Activated CD8-positive, alpha-beta memory T cell treated with anti-CD3 and anti-CD28 coated beads, Interleukin-2, amount 10 ng/mL, durations not matched to agents 7 days and 5 days (primary cell): ENCODE data around the gene MPDU1. TPM values are rescaled to one million over a fixed set of nuclear protein-coding genes. Genes with fewer than 3 reads are reported as not detected.

Source experiments
- ATAC-seq: fragments of 150-1000 bp; cut with Tn5 transposase; one replicate; pipeline ENCODE4 v1.10.0; 2021; ENCODE audit warnings: moderate library complexity
- CTCF ChIA-PET: fragments of 350-600 bp; sonication (Branson Sonifier 250); formaldehyde crosslinking; loops from one replicate; lab custom pipeline; 2021; ENCODE audit warnings: antibody characterized with exemption; lab: Charles Lee
- DNase-seq: peaks from one replicate; pipeline ENCODE4 v3.0.0-alpha.2; 2020
- H3K27ac Mint-ChIP-seq: one replicate; pipeline ENCODE4 v1.8.0; 2021; ENCODE audit warnings: mild to moderate bottlenecking, mixed read lengths
- H3K27me3 Mint-ChIP-seq: one replicate; pipeline ENCODE4 v1.8.0; 2021; ENCODE audit warnings: mixed read lengths
- H3K36me3 Mint-ChIP-seq: one replicate; pipeline ENCODE4 v1.8.0; 2021; ENCODE audit warnings: mild to moderate bottlenecking, mixed read lengths
- H3K4me1 Mint-ChIP-seq: one replicate; pipeline ENCODE4 v1.8.0; 2021; ENCODE audit warnings: mixed read lengths
- H3K4me3 Mint-ChIP-seq: one replicate; pipeline ENCODE4 v1.8.0; 2021; ENCODE audit warnings: mild to moderate bottlenecking, moderate library complexity, mixed read lengths
- H3K9me3 Mint-ChIP-seq: one replicate; pipeline ENCODE4 v1.8.0; 2022; ENCODE audit warnings: low read depth, mixed read lengths
- total RNA-seq, 2 experiments: library from RNA; stranded (reverse); gene quantifications; one replicate each; pipeline ENCODE4 v1.2.3, GENCODE V29; 2021

The MPDU1 gene
- total RNA-seq, 2 experiments from 2014 or later = 57.6 to 76.9 TPM

- peaks cover 64% of the 10 kb centered on the region for H3K36me3 Mint-ChIP-seq
Measured at GRCh38 chr17:7579001-7579833, 4.4 kb upstream of the MPDU1 start, which contains the start of gene CD68. CD68 (plus strand) TSS chr17:7579638; CDS start chr17:7579678, 40 bp downstream.

GRCh38 chr17:7579834-7580603, 3.6 kb upstream of the MPDU1 start:
- H3K4me3 Mint-ChIP-seq = peak overlapping the region; percentile 71
- peaks cover 61% of the 10 kb centered on the region for H3K36me3 Mint-ChIP-seq

More at GRCh38 chr17:7579001-7579833, 4.4 kb upstream of the MPDU1 start, which contains the start of gene CD68:
- peak within 1 kb of the TSS; percentile 92 for H3K27ac Mint-ChIP-seq
- ATAC-seq = peak; percentile 52
- peaks cover 87% of the 10 kb centered on the region for H3K4me1 Mint-ChIP-seq
- DNase-seq = peak; percentile 87
- H3K9me3 Mint-ChIP-seq = no peaks in the 10 kb centered on the region
- CTCF ChIA-PET = interaction anchor here (0.8 to 2.1 kb wide), 8 partner anchors 10 to 283 kb away, joined by 3 to 9 read pairs (median 3); partner anchors contain the start of genes SENP3, SOX15 and TP53
- H3K27me3 Mint-ChIP-seq = no peaks in the 10 kb centered on the region
- peak within 1 kb of the TSS; percentile 71 for H3K4me3 Mint-ChIP-seq

DNA sequence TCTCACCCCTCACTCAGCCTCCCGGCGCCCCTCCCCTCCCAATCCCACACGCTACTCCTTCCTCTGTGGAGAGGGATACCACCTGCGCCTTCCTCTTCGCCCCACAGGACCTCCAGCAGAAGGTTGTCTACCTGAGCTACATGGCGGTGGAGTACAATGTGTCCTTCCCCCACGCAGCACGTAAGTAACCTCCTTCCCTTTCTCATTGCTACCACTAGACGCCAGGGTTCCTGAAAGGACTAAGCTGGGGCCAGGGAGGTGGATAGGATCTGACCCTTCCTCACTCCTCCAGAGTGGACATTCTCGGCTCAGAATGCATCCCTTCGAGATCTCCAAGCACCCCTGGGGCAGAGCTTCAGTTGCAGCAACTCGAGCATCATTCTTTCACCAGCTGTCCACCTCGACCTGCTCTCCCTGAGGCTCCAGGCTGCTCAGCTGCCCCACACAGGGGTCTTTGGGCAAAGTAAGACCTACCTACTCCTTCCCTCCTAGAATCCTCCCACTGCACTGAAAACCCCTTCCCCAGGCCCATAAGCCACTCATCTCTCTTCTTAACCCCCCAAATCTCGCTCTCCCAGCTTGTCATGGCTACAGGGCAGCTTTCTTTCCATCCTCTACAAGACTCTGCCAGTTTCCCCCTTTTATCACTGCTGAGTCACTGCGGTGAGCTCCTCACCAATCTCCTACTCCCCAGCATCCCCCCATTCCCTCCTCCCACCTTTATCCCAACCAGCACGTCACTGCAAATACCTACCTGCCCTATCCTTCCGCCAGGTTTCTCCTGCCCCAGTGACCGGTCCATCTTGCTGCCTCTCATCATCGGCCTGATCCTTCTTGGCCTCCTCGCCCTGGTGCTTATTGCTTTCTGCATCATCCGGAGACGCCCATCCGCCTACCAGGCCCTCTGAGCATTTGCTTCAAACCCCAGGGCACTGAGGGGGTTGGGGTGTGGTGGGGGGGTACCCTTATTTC, 2.8 kb upstream of the MPDU1 start:
- peak overlapping the region; percentile 92 for H3K27ac Mint-ChIP-seq
- no peaks in the 10 kb centered on the region for H3K27me3 Mint-ChIP-seq
- H3K4me3 Mint-ChIP-seq = peak overlapping the region; percentile 27
- CTCF ChIA-PET = interaction anchor here (0.9 to 1.4 kb wide), 4 partner anchors 8 to 107 kb away, joined by 3 to 9 read pairs (median 4); partner anchors contain the start of genes SENP3 and TP53
- ATAC-seq = no peak
- H3K9me3 Mint-ChIP-seq = no peaks in the 10 kb centered on the region
- H3K4me1 Mint-ChIP-seq = peaks cover 83% of the 10 kb centered on the region
- H3K36me3 Mint-ChIP-seq = peaks cover 52% of the 10 kb centered on the region
- no peak for DNase-seq

More at GRCh38 chr17:7579834-7580603, 3.6 kb upstream of the MPDU1 start:
- peaks cover 84% of the 10 kb centered on the region for H3K4me1 Mint-ChIP-seq
- DNase-seq = peak; percentile 69
- peak overlapping the region; percentile 92 for H3K27ac Mint-ChIP-seq
- no peak for ATAC-seq
- CTCF ChIA-PET = interaction anchor here (0.8 to 2.1 kb wide), 10 partner anchors 9 to 284 kb away, joined by 3 to 9 read pairs (median 4); partner anchors contain the start of genes SENP3, SOX15 and TP53
- H3K27me3 Mint-ChIP-seq = no peaks in the 10 kb centered on the region
- H3K9me3 Mint-ChIP-seq = no peaks in the 10 kb centered on the region

DNA sequence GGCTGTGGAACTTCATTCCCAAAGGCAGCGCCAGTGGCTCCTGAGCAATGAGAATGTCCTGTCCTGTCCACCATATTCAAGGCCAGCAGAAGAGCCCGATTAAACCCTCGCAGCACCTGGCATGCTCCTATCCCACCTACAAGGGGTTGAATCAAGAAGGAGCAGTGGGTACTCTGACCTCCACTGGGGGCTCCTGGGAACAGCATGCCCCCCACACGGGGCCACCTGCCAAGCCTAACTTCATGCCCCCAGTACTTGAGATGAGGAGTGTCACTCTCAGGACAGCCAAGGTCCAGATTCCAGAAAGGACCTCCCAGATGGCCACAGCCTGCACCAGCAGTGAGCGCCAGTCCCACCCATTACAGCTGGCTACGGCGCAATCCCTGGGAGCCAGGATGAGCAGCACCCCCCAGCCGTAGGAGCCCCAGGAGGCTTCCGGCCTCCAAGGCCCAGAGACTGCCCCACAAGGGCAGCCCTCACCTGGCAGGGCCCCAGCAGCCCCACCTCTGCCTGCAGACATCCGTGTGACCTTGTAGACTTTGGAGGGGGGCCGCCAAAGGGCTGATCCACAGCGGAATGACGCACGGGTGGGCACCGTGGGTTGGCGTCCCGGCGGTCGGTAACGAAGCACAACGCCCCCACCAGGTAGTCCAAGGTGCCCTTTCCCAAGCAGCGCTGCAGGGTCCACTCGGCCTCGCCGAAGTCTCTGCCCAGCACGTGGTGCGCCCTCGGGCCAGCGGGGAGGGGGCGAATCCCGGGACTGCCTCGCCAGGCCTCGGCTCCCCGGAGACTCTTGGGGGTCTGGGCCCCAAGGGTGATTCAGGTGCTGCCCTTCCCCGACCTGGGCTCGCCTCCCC, 1.0 kb upstream of the MPDU1 start:
- CTCF ChIA-PET = interaction anchor here (1.0 to 9.7 kb wide), 4 partner anchors 7 to 104 kb away, joined by 3 to 81 read pairs (median 22); partner anchors contain the start of genes SENP3, TP53 and WRAP53
- ATAC-seq (no peak), DNase-seq (no peak)
- Mint-ChIP-seq H3K4me3 (peak overlapping the region; percentile 84), H3K4me1 (peaks cover 70% of the 10 kb centered on the region), H3K36me3 (peaks cover 40% of the 10 kb centered on the region), H3K27ac (peak overlapping the region; percentile 99), H3K27me3 (no peaks in the 10 kb centered on the region), H3K9me3 (no peaks in the 10 kb centered on the region)

GRCh38 chr17:7586673-7587419, 3.2 kb downstream of the MPDU1 start:
- DNase-seq = no peak
- CTCF ChIA-PET = interaction anchor here (1.0 to 9.7 kb wide), 3 partner anchors 26 to 100 kb away, joined by 3 to 81 read pairs (median 6); partner anchors contain the start of genes FXR2, TP53 and WRAP53
- no peak overlapping the region for H3K4me3 Mint-ChIP-seq
- no peak overlapping the region for H3K27ac Mint-ChIP-seq
- no peaks in the 10 kb centered on the region for H3K27me3 Mint-ChIP-seq
- H3K9me3 Mint-ChIP-seq = no peaks in the 10 kb centered on the region
- H3K36me3 Mint-ChIP-seq = peaks cover 24% of the 10 kb centered on the region
- peaks cover 31% of the 10 kb centered on the region for H3K4me1 Mint-ChIP-seq
- no peak for ATAC-seq

- Mint-ChIP-seq H3K4me1 (peaks cover 24% of the 10 kb centered on the region), H3K4me3 (no peak overlapping the region), H3K9me3 (no peaks in the 10 kb centered on the region), H3K27me3 (no peaks in the 10 kb centered on the region), H3K27ac (no peak overlapping the region), H3K36me3 (peaks cover 24% of the 10 kb centered on the region)
- DNase-seq (no peak), ATAC-seq (no peak)
- CTCF ChIA-PET = interaction anchor here (1.7 to 9.7 kb wide), 2 partner anchors 27 to 99 kb away, joined by 6 to 81 read pairs; partner anchors contain the start of genes TP53 and WRAP53
Measured at GRCh38 chr17:7587420-7588151, 3.9 kb downstream of the MPDU1 start.

GRCh38 chr17:7588553-7589203, 5.0 kb downstream of the MPDU1 start:
- peaks cover 32% of the 10 kb centered on the region for H3K36me3 Mint-ChIP-seq
- no peak overlapping the region for H3K4me3 Mint-ChIP-seq

GRCh38 chr17:7589204-7589868, 5.7 kb downstream of the MPDU1 start:
- no peak overlapping the region for H3K4me3 Mint-ChIP-seq
- CTCF ChIA-PET = interaction anchor here (0.5 to 9.7 kb wide), 40 partner anchors 9 to 307 kb away, joined by 3 to 81 read pairs (median 4); partner anchors contain the start of genes ATP1B2, CD68, FXR2 and POLR2A
- peak; percentile 77 for ATAC-seq
- no peak overlapping the region for H3K27ac Mint-ChIP-seq
- H3K4me1 Mint-ChIP-seq = peaks cover 17% of the 10 kb centered on the region
- no peaks in the 10 kb centered on the region for H3K9me3 Mint-ChIP-seq
- peak; percentile 73 for DNase-seq
- no peaks in the 10 kb centered on the region for H3K27me3 Mint-ChIP-seq
- peaks cover 37% of the 10 kb centered on the region for H3K36me3 Mint-ChIP-seq

More at GRCh38 chr17:7588553-7589203, 5.0 kb downstream of the MPDU1 start:
- Mint-ChIP-seq H3K27ac (no peak overlapping the region), H3K27me3 (no peaks in the 10 kb centered on the region), H3K4me1 (peaks cover 18% of the 10 kb centered on the region), H3K9me3 (no peaks in the 10 kb centered on the region)
- CTCF ChIA-PET = interaction anchor here (0.5 to 9.7 kb wide), 32 partner anchors 8 to 306 kb away, joined by 3 to 81 read pairs (median 4); partner anchors contain the start of genes ATP1B2, CD68, FXR2 and POLR2A
- ATAC-seq (no peak), DNase-seq (no peak)

DNA sequence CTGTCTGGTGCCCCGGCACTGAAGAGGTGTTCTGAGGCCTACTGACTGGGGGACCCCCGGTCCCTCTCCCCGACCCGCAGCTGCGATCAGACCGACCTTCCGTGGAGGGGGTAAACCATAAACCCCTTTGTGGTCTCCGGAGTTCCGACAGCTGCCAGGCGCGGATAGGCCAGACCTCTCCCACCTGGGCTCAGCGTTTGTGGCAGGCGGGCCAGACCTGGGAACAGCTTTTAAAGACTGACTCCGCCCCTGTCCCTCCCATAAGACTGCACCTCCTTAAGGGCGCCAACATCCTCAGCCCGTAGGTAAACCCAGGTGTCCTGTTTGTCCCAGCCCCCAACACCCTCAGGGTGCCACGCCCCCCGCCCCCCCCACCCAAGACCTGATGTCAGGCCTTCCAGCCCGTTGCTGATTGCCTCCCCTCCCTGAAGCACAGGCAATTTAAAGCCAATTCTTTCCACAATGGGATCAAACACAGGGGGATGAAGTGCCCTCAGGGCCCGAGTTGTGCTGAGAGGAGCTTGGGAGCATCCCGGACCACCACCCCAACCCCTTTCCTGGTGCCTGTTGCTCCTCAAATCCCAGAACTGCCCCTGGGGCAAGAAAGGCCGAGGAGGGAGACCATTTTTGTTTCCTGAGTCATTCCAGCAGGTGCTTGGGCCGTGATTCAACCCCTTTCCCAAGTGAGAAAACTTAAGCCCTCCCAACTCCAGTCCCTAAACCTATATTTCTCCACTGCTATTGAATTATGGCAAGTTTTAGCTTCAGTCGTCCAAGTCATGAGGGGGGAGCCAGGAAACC, 6.4 kb downstream of the MPDU1 start, which contains the start of gene SOX15:
TSS of gene SOX15 (minus strand) at position 204 of the 801 bp plus-strand sequence. CDS start 418 bp downstream, outside the sequence.
- Mint-ChIP-seq H3K27me3 (no peaks in the 10 kb centered on the region), H3K36me3 (peaks cover 37% of the 10 kb centered on the region), H3K4me3 (no peak within 1 kb of the TSS), H3K27ac (peak within 1 kb of the TSS; percentile 56), H3K4me1 (peaks cover 11% of the 10 kb centered on the region), H3K9me3 (no peaks in the 10 kb centered on the region)
- ATAC-seq = no peak
- CTCF ChIA-PET = interaction anchor here (0.6 to 9.7 kb wide), 36 partner anchors 9 to 308 kb away, joined by 3 to 81 read pairs (median 4); partner anchors contain the start of genes ATP1B2, CD68, FXR2 and POLR2A
- no peak for DNase-seq
